ENCODE measurements around the gene NDUFAF2. TPM values are rescaled to one million over a fixed set of nuclear protein-coding genes. Genes with fewer than 3 reads are reported as not detected.
"Not testable (repeated sequence)": the region's sequence is repeated elsewhere in the genome, so short reads cannot be mapped to it uniquely, and the experiment has no call there.

NDUFAF2 gene
- polyA plus RNA-seq, 1 experiment: 42.0 TPM

- Histone ChIP-seq H3K9me3 (ENCODE audit: control insufficient read depth, insufficient read depth, low read length) (no peaks in the 10 kb centered on the region), H3K27me3 (ENCODE audit: control insufficient read depth, insufficient read depth, low read length) (no peaks in the 10 kb centered on the region), H3K4me3 (ENCODE audit: low read depth, low read length) (no peak overlapping the region), H3K27ac (ENCODE audit: low read depth, low read length) (no peak overlapping the region)
- TF ChIP-seq CTCF (IDR thresholded peaks at IDR 0.05; ENCODE audit: low read depth, low read length): no peak
- ChIA-PET POLR2A (no interaction called here), CTCF (no interaction called here)
- no peak for DNase-seq (ENCODE audit: low read depth, low spot score)
These were observed 137.7 kb downstream of the NDUFAF2 start for GRCh38 chr5:61082516-61083280.

GRCh38 chr5:61084658-61085057, 139.7 kb downstream of the NDUFAF2 start:
- no peak for TF ChIP-seq CTCF (IDR thresholded peaks at IDR 0.05; ENCODE audit: low read depth, low read length)
- no peaks in the 10 kb centered on the region for H3K27me3 ChIP-seq (ENCODE audit: control insufficient read depth, insufficient read depth, low read length)
- CTCF ChIA-PET: no interaction called here
- no peaks in the 10 kb centered on the region for H3K9me3 ChIP-seq (ENCODE audit: control insufficient read depth, insufficient read depth, low read length)
- H3K4me3 ChIP-seq (ENCODE audit: low read depth, low read length): no peak overlapping the region
- POLR2A ChIA-PET: no interaction called here
- no peak overlapping the region for H3K27ac ChIP-seq (ENCODE audit: low read depth, low read length)
- DNase-seq (ENCODE audit: low read depth, low spot score): no peak

- H3K9me3 ChIP-seq (ENCODE audit: control insufficient read depth, insufficient read depth, low read length): no peaks in the 10 kb centered on the region
- ChIA-PET CTCF (no interaction called here), POLR2A (interaction anchor here (0.5 kb wide), 1 partner anchor 49 kb away, joined by 3 read pairs; no protein-coding TSS in a partner anchor)
- no peak for TF ChIP-seq CTCF (IDR thresholded peaks at IDR 0.05; ENCODE audit: low read depth, low read length)
- no peaks in the 10 kb centered on the region for H3K27me3 ChIP-seq (ENCODE audit: control insufficient read depth, insufficient read depth, low read length)
- H3K4me3 ChIP-seq (ENCODE audit: low read depth, low read length): no peak overlapping the region
- no peak overlapping the region for H3K27ac ChIP-seq (ENCODE audit: low read depth, low read length)
- no peak for DNase-seq (ENCODE audit: low read depth, low spot score)
These were observed 140.9 kb downstream of the NDUFAF2 start for GRCh38 chr5:61085885-61086284.

GRCh38 chr5:61087921-61088320, 142.9 kb downstream of the NDUFAF2 start:
- DNase-seq (ENCODE audit: low read depth, low spot score): no peak
- no peak overlapping the region for H3K27ac ChIP-seq (ENCODE audit: low read depth, low read length)
- no peak overlapping the region for H3K4me3 ChIP-seq (ENCODE audit: low read depth, low read length)
- POLR2A ChIA-PET: no interaction called here
- CTCF ChIA-PET: no interaction called here
- no peaks in the 10 kb centered on the region for H3K9me3 ChIP-seq (ENCODE audit: control insufficient read depth, insufficient read depth, low read length)
- TF ChIP-seq CTCF (IDR thresholded peaks at IDR 0.05; ENCODE audit: low read depth, low read length): no peak
- H3K27me3 ChIP-seq (ENCODE audit: control insufficient read depth, insufficient read depth, low read length): no peaks in the 10 kb centered on the region

- no peak for TF ChIP-seq CTCF (IDR thresholded peaks at IDR 0.05; ENCODE audit: low read depth, low read length)
- H3K27me3 ChIP-seq (ENCODE audit: control insufficient read depth, insufficient read depth, low read length): no peaks in the 10 kb centered on the region
- no peaks in the 10 kb centered on the region for H3K9me3 ChIP-seq (ENCODE audit: control insufficient read depth, insufficient read depth, low read length)
- no peak overlapping the region for H3K4me3 ChIP-seq (ENCODE audit: low read depth, low read length)
- H3K27ac ChIP-seq (ENCODE audit: low read depth, low read length): no peak overlapping the region
- DNase-seq (ENCODE audit: low read depth, low spot score): no peak
- ChIA-PET POLR2A (no interaction called here), CTCF (interaction anchor here (1.2 kb wide), 1 partner anchor 32 kb away, joined by 3 read pairs; no protein-coding TSS in a partner anchor)
These were observed 144.3 kb downstream of the NDUFAF2 start for GRCh38 chr5:61089351-61089750.

GRCh38 chr5:61093046-61093771, 148.2 kb downstream of the NDUFAF2 start:
- H3K4me3 ChIP-seq (ENCODE audit: low read depth, low read length); DNase-seq (ENCODE audit: low read depth, low spot score); H3K27me3 ChIP-seq (ENCODE audit: control insufficient read depth, insufficient read depth, low read length); H3K27ac ChIP-seq (ENCODE audit: low read depth, low read length); H3K9me3 ChIP-seq (ENCODE audit: control insufficient read depth, insufficient read depth, low read length); POLR2A ChIA-PET; CTCF ChIA-PET: not testable (repeated sequence)

All from AG04450 (cell line).